PFSK-1 (cell line): ENCODE results near the gene FHL3. TPM values are rescaled to one million over a fixed set of nuclear protein-coding genes. Genes with fewer than 3 reads are reported as not detected.

Source experiments
- FOXP2 ChIP-seq: optimal IDR thresholded peaks from 2 replicates; pipeline ENCODE3; 2011; ENCODE audit warnings: borderline replicate concordance, control low read depth, inconsistent platforms; ENCODE audit not compliant: insufficient read depth; ENCODE audit errors: extremely low read length, extremely low read depth
- POLR2AphosphoS5 ChIP-seq: IDR thresholded peaks from 2 replicates; pipeline ENCODE4 v1.6.1; 2012; ENCODE audit warnings: low read depth, mild to moderate bottlenecking, control low read depth, low read length, moderate library complexity
- SIN3A ChIP-seq: IDR thresholded peaks from 2 replicates; pipeline ENCODE4 v1.6.1; 2012; ENCODE audit warnings: mild to moderate bottlenecking, low read length, moderate library complexity, borderline replicate concordance; ENCODE audit not compliant: insufficient read depth
- TAF1 ChIP-seq: IDR thresholded peaks from 2 replicates; pipeline ENCODE4 v1.6.1; 2012; ENCODE audit warnings: low read length, control low read depth, borderline replicate concordance; ENCODE audit not compliant: insufficient read depth
- polyA plus RNA-seq: library from polyadenylated mRNA; unstranded; fragments of >200 nt; gene quantifications from one replicate; pipeline ENCODE4 v1.2.1, GENCODE V29; 2012; ENCODE audit warnings: low read depth, missing spikeins; ENCODE audit not compliant: insufficient read length
- TF ChIP-seq, protein P1 (sequence below), 2 experiments: IDR thresholded peaks; 2 replicates each; pipeline versions ENCODE4 v1.6.1 to v1.8.0; 2011 to 2012; ENCODE audit warnings: low read depth in 2 of 2, low read length in 2 of 2, control low read depth in 1 of 2, inconsistent platforms in 1 of 2, mild to moderate bottlenecking in 1 of 2, moderate library complexity in 1 of 2; ENCODE audit not compliant: insufficient read depth in 1 of 2

The FHL3 gene, protein sequence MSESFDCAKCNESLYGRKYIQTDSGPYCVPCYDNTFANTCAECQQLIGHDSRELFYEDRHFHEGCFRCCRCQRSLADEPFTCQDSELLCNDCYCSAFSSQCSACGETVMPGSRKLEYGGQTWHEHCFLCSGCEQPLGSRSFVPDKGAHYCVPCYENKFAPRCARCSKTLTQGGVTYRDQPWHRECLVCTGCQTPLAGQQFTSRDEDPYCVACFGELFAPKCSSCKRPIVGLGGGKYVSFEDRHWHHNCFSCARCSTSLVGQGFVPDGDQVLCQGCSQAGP
- polyA plus RNA-seq: 35.5 TPM

DNA sequence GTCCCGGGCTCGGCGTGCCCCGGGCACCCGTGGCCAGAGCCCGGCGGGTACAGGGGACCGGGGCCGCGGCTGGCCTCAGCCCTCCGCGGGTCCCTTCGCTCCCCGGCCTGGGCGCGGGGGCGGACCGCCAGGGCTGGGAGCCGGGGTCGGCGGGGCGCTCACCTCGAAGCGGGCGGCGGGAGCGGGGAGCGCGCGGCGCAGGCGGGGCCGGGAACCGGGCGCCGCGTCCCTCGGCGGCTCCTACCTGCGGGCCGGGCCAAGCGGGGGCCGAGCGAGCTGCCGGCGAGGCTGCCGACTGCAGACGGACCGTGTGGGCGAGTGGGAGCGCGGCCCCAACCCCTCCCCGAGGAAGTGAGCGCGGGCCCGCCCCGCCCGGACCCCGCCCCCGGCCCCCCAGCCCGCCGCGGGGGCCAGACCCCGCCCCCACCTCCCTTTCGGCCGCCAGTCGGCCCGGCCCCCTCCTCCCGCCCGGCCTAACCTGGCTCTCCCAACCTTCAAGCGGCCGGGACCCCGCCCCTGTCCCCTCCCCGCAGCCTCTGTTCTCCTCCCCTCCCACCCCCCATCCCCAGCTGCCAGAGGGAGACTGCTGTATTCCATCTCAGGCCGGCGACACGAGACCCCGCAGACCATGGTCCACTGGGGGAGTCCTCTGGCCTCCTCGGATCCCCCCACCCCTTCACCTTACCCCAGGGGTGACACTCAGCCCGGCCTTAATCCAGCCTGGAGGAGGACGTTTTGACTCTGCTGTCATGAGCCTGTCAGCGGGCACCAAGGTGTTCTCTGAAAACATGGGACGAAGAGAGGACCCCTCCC, at the start of gene FHL3:
FHL3 (minus strand) TSS at position 320 of the 813 bp plus-strand sequence. CDS start 6,102 bp downstream, outside the sequence.
- TF ChIP-seq, protein P1, sequence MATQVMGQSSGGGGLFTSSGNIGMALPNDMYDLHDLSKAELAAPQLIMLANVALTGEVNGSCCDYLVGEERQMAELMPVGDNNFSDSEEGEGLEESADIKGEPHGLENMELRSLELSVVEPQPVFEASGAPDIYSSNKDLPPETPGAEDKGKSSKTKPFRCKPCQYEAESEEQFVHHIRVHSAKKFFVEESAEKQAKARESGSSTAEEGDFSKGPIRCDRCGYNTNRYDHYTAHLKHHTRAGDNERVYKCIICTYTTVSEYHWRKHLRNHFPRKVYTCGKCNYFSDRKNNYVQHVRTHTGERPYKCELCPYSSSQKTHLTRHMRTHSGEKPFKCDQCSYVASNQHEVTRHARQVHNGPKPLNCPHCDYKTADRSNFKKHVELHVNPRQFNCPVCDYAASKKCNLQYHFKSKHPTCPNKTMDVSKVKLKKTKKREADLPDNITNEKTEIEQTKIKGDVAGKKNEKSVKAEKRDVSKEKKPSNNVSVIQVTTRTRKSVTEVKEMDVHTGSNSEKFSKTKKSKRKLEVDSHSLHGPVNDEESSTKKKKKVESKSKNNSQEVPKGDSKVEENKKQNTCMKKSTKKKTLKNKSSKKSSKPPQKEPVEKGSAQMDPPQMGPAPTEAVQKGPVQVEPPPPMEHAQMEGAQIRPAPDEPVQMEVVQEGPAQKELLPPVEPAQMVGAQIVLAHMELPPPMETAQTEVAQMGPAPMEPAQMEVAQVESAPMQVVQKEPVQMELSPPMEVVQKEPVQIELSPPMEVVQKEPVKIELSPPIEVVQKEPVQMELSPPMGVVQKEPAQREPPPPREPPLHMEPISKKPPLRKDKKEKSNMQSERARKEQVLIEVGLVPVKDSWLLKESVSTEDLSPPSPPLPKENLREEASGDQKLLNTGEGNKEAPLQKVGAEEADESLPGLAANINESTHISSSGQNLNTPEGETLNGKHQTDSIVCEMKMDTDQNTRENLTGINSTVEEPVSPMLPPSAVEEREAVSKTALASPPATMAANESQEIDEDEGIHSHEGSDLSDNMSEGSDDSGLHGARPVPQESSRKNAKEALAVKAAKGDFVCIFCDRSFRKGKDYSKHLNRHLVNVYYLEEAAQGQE (IDR thresholded peaks at IDR 0.05; ENCODE audit: insufficient read depth in 1 of 2, low read depth in 2 of 2, low read length in 2 of 2): no peak
- TF ChIP-seq POLR2AphosphoS5: peak; percentile 31; the same call in 1 of the 2 replicates
- 0 out of 2 replicates have a peak, but pooled peaks have one; percentile 50 for TF ChIP-seq TAF1

DNA sequence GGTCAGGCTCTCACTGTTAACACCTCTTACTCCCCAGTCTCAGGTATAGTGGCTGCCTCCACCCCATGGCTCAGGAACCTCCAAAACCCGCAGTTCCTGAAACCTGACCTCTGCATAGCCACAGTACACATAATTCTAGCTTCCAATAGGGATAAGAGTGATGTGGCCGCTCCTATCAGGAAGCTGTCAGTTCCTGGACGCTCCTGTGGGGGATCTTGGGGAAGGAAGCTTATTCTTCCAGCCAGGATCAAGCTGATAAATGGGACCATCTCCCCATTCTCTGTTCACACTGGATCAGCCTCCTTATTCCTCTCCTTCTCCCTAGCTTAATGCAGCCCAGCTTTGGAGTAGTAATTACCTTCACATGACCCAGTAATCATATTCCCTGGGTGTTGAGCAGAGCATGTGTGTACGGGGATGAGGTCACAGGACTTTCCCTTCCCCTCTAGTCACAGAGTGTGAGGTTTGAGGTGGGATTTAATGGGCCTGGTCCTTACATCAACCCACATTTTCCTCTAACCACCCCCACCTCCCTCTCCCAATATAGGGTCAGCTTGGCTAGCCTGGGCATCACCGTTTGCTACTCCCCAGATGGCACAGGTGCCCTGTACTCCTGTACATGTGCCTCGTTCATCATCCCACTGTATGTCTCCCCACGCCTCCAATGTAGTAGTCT, 48.2 kb upstream of the FHL3 start:
- TF ChIP-seq, protein P1 (IDR thresholded peaks at IDR 0.05; ENCODE audit: insufficient read depth in 1 of 2, low read depth in 2 of 2, low read length in 2 of 2): no peak
- no peak for TF ChIP-seq FOXP2
- TF ChIP-seq TAF1: no peak
- no peak for TF ChIP-seq POLR2AphosphoS5
- TF ChIP-seq SIN3A: no peak

DNA sequence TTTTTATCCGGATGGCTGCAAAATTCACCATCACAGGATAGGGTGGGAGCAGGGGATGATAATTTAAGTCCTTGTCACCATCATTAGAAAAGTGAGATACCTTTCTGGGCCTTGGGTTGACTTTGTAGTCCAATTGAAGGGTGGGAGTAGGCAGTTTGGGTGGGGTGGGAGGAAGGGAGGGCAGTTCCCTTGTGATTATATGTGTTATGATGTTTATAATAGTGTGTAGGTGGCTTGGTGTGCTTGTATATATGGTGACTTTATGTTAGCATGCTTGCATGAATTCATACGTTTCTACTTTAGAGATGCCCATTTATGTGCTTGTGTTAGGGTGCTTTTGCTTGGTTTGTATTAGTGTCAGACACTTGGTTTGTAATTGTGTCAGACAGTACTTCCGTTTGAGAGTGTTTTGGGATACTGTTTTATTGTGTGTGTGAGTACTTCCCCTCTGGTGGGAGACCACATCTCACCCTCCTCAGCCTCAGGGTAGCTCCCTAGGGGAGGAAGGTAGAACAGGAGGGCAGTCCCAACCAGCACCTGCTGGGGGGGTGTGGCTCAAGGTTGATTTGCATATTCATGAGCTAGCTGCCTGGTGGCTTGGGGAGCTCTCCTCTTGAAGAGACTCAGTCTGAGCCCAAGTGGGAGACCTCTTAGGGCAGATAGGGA, 47.6 kb upstream of the FHL3 start:
- TF ChIP-seq, protein P1 (IDR thresholded peaks at IDR 0.05; ENCODE audit: insufficient read depth in 1 of 2, low read depth in 2 of 2, low read length in 2 of 2): no peak
- no peak for TF ChIP-seq SIN3A
- no peak for TF ChIP-seq POLR2AphosphoS5
- no peak for TF ChIP-seq TAF1
- TF ChIP-seq FOXP2: no peak

DNA sequence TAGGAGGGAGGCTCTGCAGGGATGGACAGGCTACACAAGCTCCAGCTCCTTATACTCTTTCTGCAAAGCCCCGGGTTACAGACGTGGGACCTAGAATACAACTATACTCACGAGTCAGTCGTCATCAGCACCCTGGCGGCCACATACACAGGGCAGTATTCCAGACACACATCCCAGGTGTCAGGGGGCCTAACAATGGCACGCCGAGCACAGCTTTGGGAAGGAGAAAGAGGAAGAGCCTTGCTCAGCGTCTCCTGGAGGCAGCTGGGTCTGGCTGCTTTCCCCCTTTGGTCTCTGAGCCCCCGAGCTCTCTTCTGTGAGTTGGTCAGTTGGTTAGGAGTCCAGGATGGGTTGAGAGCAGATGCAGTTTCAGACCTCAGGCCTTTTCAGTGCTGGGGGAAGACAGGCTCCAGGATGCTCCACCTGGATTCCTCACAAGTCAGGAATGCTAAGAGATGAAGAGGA, 45.8 kb upstream of the FHL3 start:
- TF ChIP-seq POLR2AphosphoS5 (no peak), TAF1 (no peak), SIN3A (no peak), FOXP2 (no peak)
- TF ChIP-seq, protein P1 (IDR thresholded peaks at IDR 0.05; ENCODE audit: insufficient read depth in 1 of 2, low read depth in 2 of 2, low read length in 2 of 2): no peak
